MCF 10A (cell line): Measurements from ENCODE around the gene UPP1. TPM values are rescaled to one million over a fixed set of nuclear protein-coding genes. Genes with fewer than 3 reads are reported as not detected.

Experiments used
- BruUV-seq: library from RNA; stranded (reverse); fragments of 400-500 nt; replicated peaks from 2 replicates; lab custom pipeline; 2021; lab: Mats Ljungman, UMichigan
- CTCF ChIA-PET: fragments of 300-600 bp; sonication (Branson Sonifier 250); formaldehyde crosslinking; extraction: SDS; loops from one replicate; lab custom pipeline; 2021; ENCODE audit warnings: antibody characterized with exemption, inconsistent platforms; lab: Yijun Ruan, JAX
- POLR2A ChIA-PET: fragments of 300-600, 350-650 bp; sonication (Branson Sonifier 250); formaldehyde crosslinking; extraction: SDS; loops from one replicate; lab custom pipeline; 2020; ENCODE audit warnings: antibody characterized with exemption, inconsistent platforms; lab: Yijun Ruan, JAX
- DNase-seq: peaks from one replicate; pipeline ENCODE4 v3.0.0-alpha.2; 2018; ENCODE audit not compliant: unreplicated experiment
- H3K27ac Mint-ChIP-seq: one replicate; pipeline ENCODE4 v1.8.0; 2022; ENCODE audit warnings: mild to moderate bottlenecking, low read depth, mixed read lengths; ENCODE audit not compliant: unreplicated experiment
- H3K27me3 Mint-ChIP-seq: one replicate; pipeline ENCODE4 v1.8.0; 2022; ENCODE audit warnings: mixed read lengths; ENCODE audit not compliant: insufficient read depth, unreplicated experiment
- H3K36me3 Mint-ChIP-seq: one replicate; pipeline ENCODE4 v1.8.0; 2022; ENCODE audit warnings: mild to moderate bottlenecking, moderate library complexity, mixed read lengths; ENCODE audit not compliant: insufficient read depth, unreplicated experiment
- H3K4me1 Mint-ChIP-seq: one replicate; pipeline ENCODE4 v1.8.0; 2022; ENCODE audit warnings: mixed read lengths; ENCODE audit not compliant: insufficient read depth, unreplicated experiment
- H3K4me3 Mint-ChIP-seq: one replicate; pipeline ENCODE4 v1.8.0; 2022; ENCODE audit warnings: mild to moderate bottlenecking, moderate library complexity, mixed read lengths; ENCODE audit not compliant: unreplicated experiment
- H3K9me3 Mint-ChIP-seq: one replicate; pipeline ENCODE4 v1.8.0; 2022; ENCODE audit warnings: mixed read lengths; ENCODE audit not compliant: unreplicated experiment
- CTCF ChIP-seq: fragments of 200-600 bp; IDR thresholded peaks from one replicate; pipeline ENCODE4 v1.8.0; 2022; ENCODE audit warnings: antibody characterized with exemption, mild to moderate bottlenecking; ENCODE audit not compliant: unreplicated experiment
- intact Hi-C: fragments of 100-400 bp; cut with micrococcal nuclease; formaldehyde crosslinking; loops from 2 replicates; pipeline ENCODE4 v1.14.1; 2022
- total RNA-seq: library from RNA; stranded (reverse); gene quantifications from 2 replicates; pipeline ENCODE4 v1.2.3, GENCODE V29; 2022

UPP1 gene
- total RNA-seq, 1 experiment from 2014 or later = 602 TPM

- DNase-seq = peak; percentile 54
- intact Hi-C loops = no loop called here
- H3K27me3 Mint-ChIP-seq = no peaks in the 10 kb centered on the region
- peaks cover 17% of the 10 kb centered on the region for H3K4me1 Mint-ChIP-seq
- H3K9me3 Mint-ChIP-seq = no peaks in the 10 kb centered on the region
- POLR2A ChIA-PET = interaction anchor here (1.1 to 1.6 kb wide), 2 partner anchors 46 to 48 kb away, joined by 4 to 8 read pairs; partner anchors contain the start of gene UPP1
- no peak for TF ChIP-seq CTCF
- no TSS peak for BruUV-seq
- no peak overlapping the region for H3K27ac Mint-ChIP-seq
- no peak overlapping the region for H3K4me3 Mint-ChIP-seq
- CTCF ChIA-PET = interaction anchor here (1.2 to 2.0 kb wide), 2 partner anchors 64 to 68 kb away, joined by 4 to 6 read pairs; no protein-coding TSS in a partner anchor
- no peaks in the 10 kb centered on the region for H3K36me3 Mint-ChIP-seq
Measured at GRCh38 chr7:48042216-48042615, 46.8 kb upstream of the UPP1 start.

- Mint-ChIP-seq H3K27me3 (no peaks in the 10 kb centered on the region), H3K36me3 (no peaks in the 10 kb centered on the region), H3K27ac (no peak overlapping the region), H3K9me3 (no peaks in the 10 kb centered on the region), H3K4me3 (no peak overlapping the region), H3K4me1 (peaks cover 17% of the 10 kb centered on the region)
- DNase-seq = no peak
- TF ChIP-seq CTCF = no peak
- no TSS peak for BruUV-seq
- CTCF ChIA-PET = interaction anchor here (0.6 to 1.2 kb wide), 7 partner anchors 22 to 177 kb away, joined by 3 to 4 read pairs (median 4); no protein-coding TSS in a partner anchor
- POLR2A ChIA-PET = no interaction called here
- intact Hi-C loops = no loop called here
Measured at GRCh38 chr7:48042636-48043035, 46.4 kb upstream of the UPP1 start.

GRCh38 chr7:48045195-48045765, 43.8 kb upstream of the UPP1 start:
- Mint-ChIP-seq H3K4me3 (no peak overlapping the region), H3K9me3 (no peaks in the 10 kb centered on the region), H3K36me3 (no peaks in the 10 kb centered on the region), H3K4me1 (peaks cover 25% of the 10 kb centered on the region), H3K27ac (no peak overlapping the region), H3K27me3 (no peaks in the 10 kb centered on the region)
- intact Hi-C loops = no loop called here
- TF ChIP-seq CTCF = no peak
- CTCF ChIA-PET = interaction anchor here (0.6 kb wide), 1 partner anchor 71 kb away, joined by 4 read pairs; no protein-coding TSS in a partner anchor
- no peak for DNase-seq
- BruUV-seq = no TSS peak
- POLR2A ChIA-PET = no interaction called here

GRCh38 chr7:48046458-48046857, 42.6 kb upstream of the UPP1 start:
- H3K4me3 Mint-ChIP-seq = no peak overlapping the region
- DNase-seq = no peak
- H3K9me3 Mint-ChIP-seq = no peaks in the 10 kb centered on the region
- POLR2A ChIA-PET = no interaction called here
- no peak overlapping the region for H3K27ac Mint-ChIP-seq
- intact Hi-C loops = no loop called here
- H3K4me1 Mint-ChIP-seq = peaks cover 19% of the 10 kb centered on the region
- H3K27me3 Mint-ChIP-seq = no peaks in the 10 kb centered on the region
- no TSS peak for BruUV-seq
- no peak for TF ChIP-seq CTCF
- CTCF ChIA-PET = no interaction called here
- H3K36me3 Mint-ChIP-seq = no peaks in the 10 kb centered on the region
